BLaER1 (cell line): ENCODE measurements around the gene BCL6.

ENCODE experiments used
- H3K27ac ChIP-seq: shearing (Covaris generic); formaldehyde crosslinking; 2 replicates; pipeline ENCODE4 v1.8.1; 2022
- H3K27me3 ChIP-seq: shearing (Covaris generic); formaldehyde crosslinking; 2 replicates; pipeline ENCODE4 v1.8.1; 2022
- H3K36me3 ChIP-seq: shearing (Covaris generic); formaldehyde crosslinking; 2 replicates; pipeline ENCODE4 v1.8.1; 2022
- H3K4me1 ChIP-seq: shearing (Covaris generic); formaldehyde crosslinking; 2 replicates; pipeline ENCODE4 v1.8.1; 2022
- H3K4me2 ChIP-seq: shearing (Covaris generic); formaldehyde crosslinking; 2 replicates; pipeline ENCODE4 v1.8.1; 2022
- H3K4me3 ChIP-seq: shearing (Covaris generic); formaldehyde crosslinking; 2 replicates; pipeline ENCODE4 v1.8.1; 2022
- H3K9ac ChIP-seq: shearing (Covaris generic); formaldehyde crosslinking; 2 replicates; pipeline ENCODE4 v1.8.1; 2022
- H3K9me3 ChIP-seq: shearing (Covaris generic); formaldehyde crosslinking; 2 replicates; pipeline ENCODE4 v1.8.1; 2022
- H4K20me1 ChIP-seq: shearing (Covaris generic); formaldehyde crosslinking; 2 replicates; pipeline ENCODE4 v1.8.1; 2022
- Cebpa-rat ChIP-seq: shearing (Covaris generic); IDR thresholded peaks from 2 replicates; pipeline ENCODE4 v1.8.1; 2022

BCL6 gene

GRCh38 chr3:187729598-187729997 lies 15.7 kb downstream of the BCL6 start:
- Histone ChIP-seq H3K4me1 (peaks cover 34% of the 10 kb centered on the region), H3K27me3 (no peaks in the 10 kb centered on the region), H3K4me3 (no peak overlapping the region), H3K9me3 (no peaks in the 10 kb centered on the region), H3K9ac (no peak overlapping the region), H3K36me3 (peaks cover 100% of the 10 kb centered on the region), H4K20me1 (peaks cover 100% of the 10 kb centered on the region), H3K4me2 (no peak overlapping the region), H3K27ac (peak overlapping the region; percentile 49; the same call in 1 of the 2 replicates)
- no peak for TF ChIP-seq Cebpa-rat

- no peak overlapping the region for H3K9ac ChIP-seq
- no peaks in the 10 kb centered on the region for H3K27me3 ChIP-seq
- TF ChIP-seq Cebpa-rat = no peak
- H3K4me3 ChIP-seq = no peak overlapping the region
- peaks cover 29% of the 10 kb centered on the region for H3K4me1 ChIP-seq
- H4K20me1 ChIP-seq = peaks cover 100% of the 10 kb centered on the region
- no peak overlapping the region for H3K4me2 ChIP-seq
- H3K9me3 ChIP-seq = no peaks in the 10 kb centered on the region
- peaks cover 100% of the 10 kb centered on the region for H3K36me3 ChIP-seq
- H3K27ac ChIP-seq = peak overlapping the region; percentile 49; the same call in 1 of the 2 replicates
Observed at GRCh38 chr3:187728940-187729583, 16.2 kb downstream of the BCL6 start.

DNA sequence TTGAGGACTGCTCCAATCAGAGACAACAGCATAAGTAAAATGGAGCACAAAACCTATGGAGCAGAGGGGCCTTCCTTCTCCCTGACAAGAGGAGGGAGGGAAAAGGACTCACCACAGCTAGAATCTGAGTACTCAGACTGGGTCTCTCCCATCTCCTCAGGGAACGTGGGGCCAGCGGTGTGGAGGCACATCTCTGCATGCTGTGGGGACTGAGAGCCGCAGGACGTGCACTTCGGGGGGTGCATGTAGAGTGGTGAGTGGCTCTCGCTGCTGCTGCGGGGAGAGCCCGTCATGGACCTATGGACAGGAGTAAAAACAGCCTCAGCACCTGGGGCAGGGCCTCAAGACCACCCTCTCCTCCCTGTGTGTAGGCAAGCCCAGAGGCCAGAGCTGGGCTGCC lies 17.0 kb downstream of the BCL6 start:
- H3K27ac ChIP-seq = 0 out of 2 replicates have a peak overlapping the region, but pooled peaks have one; percentile 49
- peaks cover 100% of the 10 kb centered on the region for H3K36me3 ChIP-seq
- H3K4me2 ChIP-seq = no peak overlapping the region
- no peaks in the 10 kb centered on the region for H3K27me3 ChIP-seq
- no peak overlapping the region for H3K4me3 ChIP-seq
- H3K9me3 ChIP-seq = no peaks in the 10 kb centered on the region
- 0 out of 2 replicates have a peak overlapping the region, but pooled peaks have one; percentile 15 for H3K9ac ChIP-seq
- H3K4me1 ChIP-seq = peaks cover 20% of the 10 kb centered on the region
- peaks cover 100% of the 10 kb centered on the region for H4K20me1 ChIP-seq
- TF ChIP-seq Cebpa-rat = no peak

DNA sequence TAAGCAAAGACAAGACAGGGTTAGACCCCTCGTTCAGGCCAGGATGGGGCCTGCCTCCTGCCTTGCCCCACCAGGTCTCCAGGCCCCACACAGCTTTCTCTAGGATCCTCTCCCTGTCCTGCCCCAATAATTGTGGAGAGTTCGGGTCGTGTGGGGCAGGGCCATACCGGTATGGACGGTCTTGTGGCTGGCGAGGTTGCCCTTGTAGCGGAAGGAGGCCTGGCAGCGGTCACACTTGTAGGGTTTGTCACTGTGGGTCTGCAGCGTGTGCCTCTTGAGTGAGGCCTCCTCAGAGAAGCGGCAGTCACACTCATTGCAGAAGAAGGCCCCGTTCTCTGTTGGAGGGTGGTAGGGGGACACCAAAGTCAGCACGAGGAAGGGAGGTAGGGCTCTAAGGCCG lies 18.7 kb downstream of the BCL6 start:
- Histone ChIP-seq H3K9ac (no peak overlapping the region), H3K27ac (no peak overlapping the region), H3K4me2 (no peak overlapping the region), H3K36me3 (peaks cover 99% of the 10 kb centered on the region), H3K27me3 (no peaks in the 10 kb centered on the region), H4K20me1 (peaks cover 98% of the 10 kb centered on the region), H3K4me1 (peaks cover 15% of the 10 kb centered on the region), H3K4me3 (no peak overlapping the region), H3K9me3 (no peaks in the 10 kb centered on the region)
- no peak for TF ChIP-seq Cebpa-rat

- Histone ChIP-seq H3K4me3 (no peak overlapping the region), H3K36me3 (peaks cover 99% of the 10 kb centered on the region), H3K27me3 (no peaks in the 10 kb centered on the region), H3K27ac (no peak overlapping the region), H3K4me1 (peaks cover 15% of the 10 kb centered on the region), H3K4me2 (no peak overlapping the region), H3K9me3 (no peaks in the 10 kb centered on the region), H3K9ac (no peak overlapping the region), H4K20me1 (peaks cover 98% of the 10 kb centered on the region)
- TF ChIP-seq Cebpa-rat = no peak
Observed at GRCh38 chr3:187725653-187726370, 19.5 kb downstream of the BCL6 start.

GRCh38 chr3:187725224-187725623 lies 20.0 kb downstream of the BCL6 start:
- Histone ChIP-seq H3K4me2 (no peak overlapping the region), H3K27me3 (no peaks in the 10 kb centered on the region), H3K9ac (no peak overlapping the region), H3K4me3 (no peak overlapping the region), H4K20me1 (peaks cover 98% of the 10 kb centered on the region), H3K36me3 (peaks cover 99% of the 10 kb centered on the region), H3K27ac (no peak overlapping the region), H3K9me3 (no peaks in the 10 kb centered on the region), H3K4me1 (peaks cover 15% of the 10 kb centered on the region)
- TF ChIP-seq Cebpa-rat = no peak

DNA sequence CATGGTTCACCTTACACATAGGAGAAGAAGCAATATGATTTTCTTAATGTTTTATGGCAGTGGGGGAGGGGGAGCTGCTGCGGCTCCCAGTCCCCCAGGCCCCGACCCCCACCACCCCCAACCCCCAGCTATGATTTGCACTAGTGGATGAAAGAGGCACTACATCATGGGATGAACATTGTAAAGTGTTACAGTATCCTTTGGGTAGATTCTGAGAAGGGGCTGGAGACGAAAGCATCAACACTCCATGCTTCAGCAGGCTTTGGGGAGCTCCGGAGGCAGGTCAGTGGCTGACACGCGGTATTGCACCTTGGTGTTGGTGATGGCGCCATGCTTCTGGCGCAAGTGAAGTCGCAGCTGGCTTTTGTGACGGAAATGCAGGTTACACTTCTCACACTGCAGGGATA lies 23.1 kb downstream of the BCL6 start:
- Histone ChIP-seq H3K9ac (no peak overlapping the region), H3K4me3 (no peak overlapping the region), H3K4me1 (no peaks in the 10 kb centered on the region), H4K20me1 (peaks cover 75% of the 10 kb centered on the region), H3K4me2 (no peak overlapping the region), H3K27me3 (no peaks in the 10 kb centered on the region), H3K27ac (no peak overlapping the region), H3K9me3 (no peaks in the 10 kb centered on the region), H3K36me3 (peaks cover 73% of the 10 kb centered on the region)
- TF ChIP-seq Cebpa-rat = no peak

DNA sequence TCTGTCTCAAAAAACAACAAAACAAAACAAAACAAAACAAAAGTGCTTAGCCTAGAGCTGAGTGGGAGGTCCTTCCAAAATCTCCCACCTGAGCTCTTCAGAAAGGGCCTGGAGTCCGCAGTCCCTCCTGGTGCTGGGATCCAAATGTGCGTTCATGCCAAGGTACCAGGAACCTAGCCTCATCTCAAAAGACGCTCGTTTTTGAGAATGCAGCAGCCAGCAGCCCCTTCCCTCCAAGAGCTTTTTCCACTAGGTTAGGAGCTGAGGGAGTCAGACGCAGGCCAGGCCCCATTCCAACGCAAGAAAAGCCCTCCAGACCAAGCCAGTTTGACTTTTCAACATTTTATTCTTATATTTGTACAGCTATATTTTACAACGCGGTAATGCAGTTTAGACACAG lies 24.2 kb downstream of the BCL6 start:
- H3K27me3 ChIP-seq = no peaks in the 10 kb centered on the region
- H3K27ac ChIP-seq = no peak overlapping the region
- H3K9ac ChIP-seq = no peak overlapping the region
- no peaks in the 10 kb centered on the region for H3K4me1 ChIP-seq
- H3K36me3 ChIP-seq = peaks cover 61% of the 10 kb centered on the region
- H3K4me2 ChIP-seq = no peak overlapping the region
- peaks cover 63% of the 10 kb centered on the region for H4K20me1 ChIP-seq
- no peak overlapping the region for H3K4me3 ChIP-seq
- no peak for TF ChIP-seq Cebpa-rat
- H3K9me3 ChIP-seq = no peaks in the 10 kb centered on the region

DNA sequence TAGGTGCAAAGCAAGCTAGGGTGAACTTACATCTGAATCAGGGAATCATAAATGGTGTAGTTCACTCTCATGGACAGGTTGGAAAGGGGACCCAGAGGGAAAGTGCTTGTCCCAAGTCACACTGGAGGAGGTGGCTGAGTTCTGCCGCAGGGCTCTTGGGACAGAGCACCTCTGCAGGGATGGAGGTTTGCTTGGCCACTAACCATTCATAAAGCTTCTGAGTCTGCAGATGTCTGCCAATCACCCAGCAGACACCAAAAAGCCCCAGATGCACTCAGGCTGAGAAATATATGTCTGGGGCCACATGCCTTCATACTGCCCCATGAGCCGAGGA lies 25.0 kb downstream of the BCL6 start:
- Histone ChIP-seq H3K9me3 (no peaks in the 10 kb centered on the region), H3K4me1 (peaks cover 4% of the 10 kb centered on the region), H3K4me3 (no peak overlapping the region), H4K20me1 (peaks cover 56% of the 10 kb centered on the region), H3K36me3 (peaks cover 54% of the 10 kb centered on the region), H3K9ac (no peak overlapping the region), H3K4me2 (no peak overlapping the region), H3K27ac (no peak overlapping the region), H3K27me3 (no peaks in the 10 kb centered on the region)
- no peak for TF ChIP-seq Cebpa-rat

- no peak overlapping the region for H3K9ac ChIP-seq
- H3K27ac ChIP-seq = no peak overlapping the region
- peaks cover 51% of the 10 kb centered on the region for H4K20me1 ChIP-seq
- no peaks in the 10 kb centered on the region for H3K9me3 ChIP-seq
- H3K4me2 ChIP-seq = no peak overlapping the region
- H3K4me1 ChIP-seq = peaks cover 10% of the 10 kb centered on the region
- no peak overlapping the region for H3K4me3 ChIP-seq
- TF ChIP-seq Cebpa-rat = no peak
- H3K27me3 ChIP-seq = no peaks in the 10 kb centered on the region
- H3K36me3 ChIP-seq = peaks cover 49% of the 10 kb centered on the region
Observed at GRCh38 chr3:187719628-187720336, 25.5 kb downstream of the BCL6 start.
